GM21786 (cell line): ENCODE results near the gene PRKAG2.

Experiments
- ATAC-seq: cut with Tn5 transposase; IDR thresholded peaks from one replicate; pipeline ENCODE4 v1.9.1; 2021; ENCODE audit not compliant: unreplicated experiment

The PRKAG2 gene

GRCh38 chr7:151683615-151684407 lies 193.1 kb downstream of the PRKAG2 start:
- ATAC-seq: no peak

DNA sequence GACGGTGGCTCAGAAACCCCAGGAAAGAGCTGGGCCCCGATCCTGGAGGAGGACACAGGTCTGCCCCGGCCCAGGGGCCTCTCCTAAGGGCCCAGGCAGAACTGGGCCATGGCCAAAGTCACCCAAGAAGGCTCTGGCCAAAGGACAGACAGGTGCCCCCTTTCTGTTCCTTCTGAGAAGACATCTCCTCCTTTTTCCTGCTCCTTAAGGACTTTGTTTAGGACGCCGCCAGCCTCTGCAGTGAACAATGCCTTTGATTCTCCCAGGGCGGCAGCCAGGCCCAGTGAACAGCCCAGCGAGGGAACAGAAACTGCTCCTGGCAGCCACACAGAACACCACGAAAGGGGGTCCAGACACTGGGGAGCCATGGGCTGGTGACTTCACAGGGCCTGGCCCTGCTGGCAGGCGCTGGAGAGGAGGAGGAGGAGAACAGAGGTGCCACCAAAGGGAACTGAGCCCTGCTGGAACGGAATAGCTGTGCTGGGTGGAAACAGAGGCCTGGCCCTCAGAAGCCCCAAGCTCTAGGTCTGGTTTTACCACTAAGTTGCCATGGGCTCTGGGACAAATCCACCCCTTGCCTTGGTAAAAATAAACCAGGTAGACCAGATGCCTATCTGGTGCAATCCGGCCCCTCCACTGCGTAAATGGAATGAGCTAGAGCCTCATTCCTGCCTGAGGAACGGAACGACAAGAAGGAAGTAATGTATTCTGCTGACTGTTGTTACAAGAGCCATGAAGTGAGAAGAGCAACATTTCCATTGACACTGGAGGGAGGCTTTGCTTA lies 193.9 kb downstream of the PRKAG2 start:
- ATAC-seq: no peak

GRCh38 chr7:151681726-151682125 lies 195.2 kb downstream of the PRKAG2 start:
- ATAC-seq: no peak

GRCh38 chr7:151680810-151681209 lies 196.1 kb downstream of the PRKAG2 start:
- no peak for ATAC-seq

GRCh38 chr7:151679881-151680612 lies 196.9 kb downstream of the PRKAG2 start:
- ATAC-seq: no peak

- no peak for ATAC-seq
Measured at GRCh38 chr7:151679071-151679708, 197.7 kb downstream of the PRKAG2 start.

DNA sequence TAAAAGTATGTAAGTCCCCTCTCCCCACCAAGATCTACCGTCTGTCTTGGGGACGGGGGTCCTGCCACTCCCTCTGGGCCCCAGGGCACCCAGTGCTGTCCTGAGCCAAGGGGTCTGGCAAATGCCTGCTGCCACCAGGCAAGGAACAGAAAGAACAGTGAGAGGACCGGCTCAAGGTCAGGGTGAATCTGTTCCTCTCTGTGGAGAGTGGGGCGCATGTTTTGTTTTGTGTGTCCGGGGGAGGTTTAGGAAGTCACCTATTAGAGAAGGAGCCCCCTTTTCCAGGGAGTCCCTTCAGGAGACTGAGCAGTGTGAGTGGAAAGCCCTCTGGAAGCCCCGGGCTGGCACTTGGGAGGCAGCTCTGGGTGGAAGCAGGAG lies 198.7 kb downstream of the PRKAG2 start:
- no peak for ATAC-seq

DNA sequence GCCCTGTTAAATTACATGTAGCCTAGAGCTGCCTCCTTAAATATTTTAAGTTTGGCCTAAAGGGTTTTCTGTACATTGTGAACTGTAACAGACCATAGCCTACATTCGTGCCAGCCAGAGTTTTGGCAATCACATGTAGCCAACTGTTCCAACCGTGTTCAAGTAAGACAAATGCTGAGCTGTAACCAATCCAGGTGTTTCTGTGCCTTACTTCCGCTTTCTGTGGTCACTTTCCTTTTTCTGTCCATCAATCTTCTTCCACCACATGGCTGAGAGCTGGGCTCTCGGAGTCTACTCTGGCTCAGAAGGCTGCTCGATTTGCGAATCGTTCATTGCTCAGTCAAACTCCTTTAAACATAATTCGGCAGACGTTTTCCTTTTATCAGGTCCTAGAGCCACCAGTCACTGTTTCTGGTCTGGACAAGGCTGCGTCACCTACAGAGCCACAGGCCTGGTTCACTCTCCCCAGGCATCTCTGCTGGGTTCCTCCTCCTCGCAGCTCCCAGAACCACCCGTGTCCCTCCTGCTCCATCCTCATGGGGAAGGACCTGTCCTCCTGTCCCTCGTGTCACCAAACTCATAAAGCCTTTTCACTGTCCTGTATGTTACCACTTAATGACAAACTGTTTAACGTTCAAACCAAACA lies 199.2 kb downstream of the PRKAG2 start:
- ATAC-seq: no peak

- ATAC-seq: no peak
Measured at GRCh38 chr7:151676759-151677158, 200.2 kb downstream of the PRKAG2 start.

- ATAC-seq: no peak
Measured at GRCh38 chr7:151675196-151675920, 201.6 kb downstream of the PRKAG2 start.

GRCh38 chr7:151674161-151674920 lies 202.6 kb downstream of the PRKAG2 start:
- ATAC-seq: no peak

DNA sequence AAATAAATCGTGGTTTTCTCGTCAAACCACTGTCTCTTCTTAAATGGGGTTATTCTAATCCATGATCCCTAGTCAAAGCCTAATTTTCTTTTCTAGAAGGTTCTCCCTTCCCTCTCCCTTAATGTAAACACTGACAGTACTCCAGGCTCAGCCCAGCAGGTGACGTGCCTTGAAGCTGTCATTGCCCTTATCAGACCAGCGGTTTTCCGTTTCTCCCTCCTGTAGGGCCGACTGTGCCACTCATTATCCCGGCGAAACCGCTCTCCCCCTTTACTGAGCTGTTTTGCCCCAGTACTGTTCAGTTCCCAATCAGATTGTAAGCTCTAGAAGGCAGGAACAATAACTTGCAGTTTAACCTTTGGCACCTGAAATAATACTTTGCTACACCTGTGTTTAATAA lies 203.7 kb downstream of the PRKAG2 start:
- no peak for ATAC-seq

- ATAC-seq: no peak
Measured at GRCh38 chr7:151672716-151673115, 204.2 kb downstream of the PRKAG2 start.

- ATAC-seq: no peak
Measured at GRCh38 chr7:151671514-151671913, 205.4 kb downstream of the PRKAG2 start.

DNA sequence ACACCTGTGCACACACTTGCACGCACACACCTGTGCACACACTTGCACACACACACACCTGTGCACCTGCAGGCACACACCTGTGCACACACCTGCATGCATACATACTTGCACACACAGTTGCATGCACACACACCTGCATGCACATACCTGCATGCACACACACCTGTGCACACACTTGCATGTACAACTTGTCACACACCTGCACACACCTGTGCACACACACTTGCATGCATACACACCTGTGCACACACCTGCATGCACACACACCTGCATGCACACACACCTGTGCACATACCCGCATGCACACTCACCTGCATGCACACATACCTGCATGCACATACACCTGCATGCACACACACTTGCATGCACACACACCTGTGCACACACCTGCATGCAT lies 207.2 kb downstream of the PRKAG2 start:
- ATAC-seq: no peak

DNA sequence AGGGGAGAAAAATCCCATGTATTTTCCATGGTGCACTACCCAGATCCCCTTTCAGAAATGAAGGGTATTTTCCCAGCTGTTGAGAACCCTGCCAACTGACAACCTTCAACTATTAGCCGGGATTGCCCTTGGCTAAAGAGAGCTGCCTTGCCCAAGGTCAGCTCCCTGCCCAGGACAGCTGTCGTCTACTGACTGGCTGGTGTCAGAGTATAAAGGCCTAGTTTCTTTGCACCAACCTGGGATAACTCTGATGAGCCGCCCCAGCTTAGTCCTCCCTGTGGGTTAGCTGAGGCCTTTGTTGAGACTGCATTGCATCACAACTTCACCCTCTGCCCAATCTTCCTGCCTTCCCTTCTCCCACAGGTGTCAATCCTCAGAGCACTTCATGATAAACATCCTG lies 210.0 kb downstream of the PRKAG2 start:
- ATAC-seq: no peak

DNA sequence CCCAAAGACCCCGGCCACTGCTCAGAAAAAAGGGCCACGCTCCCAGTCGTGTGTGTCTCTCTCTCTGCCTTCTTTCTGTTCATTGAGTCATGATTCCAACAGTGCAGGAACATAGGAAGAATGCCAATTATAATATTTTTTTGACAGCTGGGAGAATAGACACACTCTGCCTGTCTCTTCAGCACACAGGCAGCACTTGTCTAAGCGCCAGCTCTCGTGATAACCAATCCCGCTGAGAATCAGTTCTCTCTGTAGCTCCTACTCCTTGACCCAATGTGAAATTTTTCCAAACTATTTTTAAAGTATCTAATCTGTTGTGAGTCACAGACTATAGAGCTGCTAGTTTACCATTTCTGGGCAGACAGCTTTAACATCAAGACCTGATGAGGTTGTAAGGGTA lies 211.5 kb downstream of the PRKAG2 start:
- ATAC-seq: no peak

- ATAC-seq: no peak
Measured at GRCh38 chr7:151664268-151664667, 212.6 kb downstream of the PRKAG2 start.

GRCh38 chr7:151663382-151664100 lies 213.4 kb downstream of the PRKAG2 start:
- no peak for ATAC-seq
